ENCODE results near the gene PRDM8.

DNA sequence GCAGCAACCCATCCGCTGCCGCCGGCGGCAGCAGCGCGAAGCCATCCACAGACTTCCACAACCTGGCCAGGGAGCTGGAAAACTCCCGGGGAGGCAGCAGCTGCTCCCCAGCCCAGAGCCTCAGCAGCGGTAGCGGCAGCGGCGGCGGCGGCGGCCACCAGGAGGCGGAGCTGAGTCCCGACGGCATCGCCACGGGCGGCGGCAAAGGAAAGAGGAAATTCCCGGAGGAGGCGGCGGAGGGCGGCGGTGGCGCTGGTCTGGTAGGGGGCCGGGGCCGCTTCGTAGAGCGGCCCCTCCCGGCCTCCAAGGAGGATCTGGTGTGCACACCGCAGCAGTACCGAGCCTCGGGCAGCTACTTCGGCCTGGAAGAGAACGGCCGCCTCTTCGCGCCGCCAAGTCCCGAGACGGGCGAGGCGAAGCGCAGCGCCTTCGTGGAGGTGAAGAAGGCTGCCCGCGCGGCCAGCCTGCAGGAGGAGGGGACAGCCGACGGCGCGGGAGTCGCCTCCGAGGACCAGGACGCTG is 4.9 kb downstream of the PRDM8 start:
- TF ChIP-seq TCF7 (CRISPR knock-in tag; IDR thresholded peaks at IDR 0.05; ENCODE audit: low read depth) (no peak), ATF2 (CRISPR knock-in tag; IDR thresholded peaks at IDR 0.05; ENCODE audit: borderline replicate concordance, low read depth) (no peak)
